HEK293 (cell line): ENCODE results near the gene DNAH8.
A peak's percentile ranks its signal among the peaks of the same experiment; 100 is the strongest.
"Not testable (repeated sequence)": the region's sequence is repeated elsewhere in the genome, so short reads cannot be mapped to it uniquely, and the experiment has no call there.

ENCODE experiments used
- CTCF ChIA-PET: fragments of 350-600 bp; formaldehyde crosslinking; extraction: SDS; loops from one replicate; lab custom pipeline; 2021; ENCODE audit warnings: antibody characterized with exemption; lab: Yijun Ruan, JAX
- POLR2A ChIA-PET: fragments of 300-600 bp; formaldehyde crosslinking; extraction: SDS; loops from one replicate; lab custom pipeline; 2020; ENCODE audit warnings: antibody characterized with exemption, inconsistent platforms; lab: Yijun Ruan, JAX
- H3K27ac ChIP-seq: fragments of 200-500 bp; sonication (Bioruptor generic); 2 replicates; pipeline ENCODE4 v1.5.1; 2014; ENCODE audit warnings: low read depth, low read length, control low read depth, inconsistent platforms; ENCODE audit errors: extremely low read depth
- H3K36me3 ChIP-seq, 2 experiments: fragments of 200-500 bp in 1 of 2; sonication (Bioruptor generic) in 1 of 2; 1 replicate in 1 of 2; 2 replicates in 1 of 2; pipeline ENCODE4 v1.5.1; 2014 to 2017; ENCODE audit warnings: inconsistent platforms in 2 of 2, low read length in 2 of 2; ENCODE audit not compliant: control insufficient read depth in 2 of 2, insufficient read depth in 1 of 2
- H3K4me1 ChIP-seq: fragments of 200-500 bp; sonication (Bioruptor generic); 2 replicates; pipeline ENCODE4 v1.5.1; 2014; ENCODE audit warnings: mild to moderate bottlenecking, low read length, inconsistent platforms; ENCODE audit not compliant: control insufficient read depth, insufficient read depth
- H3K4me3 ChIP-seq: 2 replicates; pipeline ENCODE4 v1.5.1; 2011; ENCODE audit warnings: low read depth, mild to moderate bottlenecking, control low read depth, low read length, moderate library complexity
- H3K9me3 ChIP-seq: fragments of 200-500 bp; sonication (Bioruptor generic); 2 replicates; pipeline ENCODE4 v1.5.1; 2014; ENCODE audit warnings: low read depth, low read length, inconsistent platforms; ENCODE audit not compliant: control insufficient read depth, insufficient read depth
- GLI4 ChIP-seq: fragments of 450-650 bp; formaldehyde crosslinking; IDR thresholded peaks from 2 replicates; pipeline ENCODE4 v1.5.1; 2016; ENCODE audit warnings: missing biosample characterization, missing genetic modification characterization
- OSR2 ChIP-seq: fragments of 450-650 bp; formaldehyde crosslinking; IDR thresholded peaks from 2 replicates; pipeline ENCODE4 v1.5.1; 2016; ENCODE audit warnings: missing biosample characterization, missing genetic modification characterization
- PRDM1 ChIP-seq: fragments of 450-650 bp; formaldehyde crosslinking; IDR thresholded peaks from 2 replicates; pipeline ENCODE4; 2016; ENCODE audit warnings: missing biosample characterization, missing genetic modification characterization
- ZIC2 ChIP-seq: fragments of 450-650 bp; formaldehyde crosslinking; IDR thresholded peaks from 2 replicates; pipeline ENCODE4 v1.5.1; 2016; ENCODE audit warnings: missing biosample characterization, missing genetic modification characterization
- ZNF138 ChIP-seq: fragments of 450-650 bp; formaldehyde crosslinking; IDR thresholded peaks from 2 replicates; pipeline ENCODE4 v1.5.1; 2016; ENCODE audit warnings: missing biosample characterization, missing genetic modification characterization, borderline replicate concordance
- ZNF157 ChIP-seq: fragments of 450-650 bp; formaldehyde crosslinking; IDR thresholded peaks from 2 replicates; pipeline ENCODE4 v1.5.1; 2016; ENCODE audit warnings: missing biosample characterization, missing genetic modification characterization
- ZNF214 ChIP-seq: fragments of 450-650 bp; formaldehyde crosslinking; IDR thresholded peaks from 2 replicates; pipeline ENCODE4 v1.5.1; 2017; ENCODE audit warnings: missing biosample characterization, mild to moderate bottlenecking, missing genetic modification characterization, borderline replicate concordance
- ZNF37A ChIP-seq: fragments of 450-650 bp; IDR thresholded peaks from 2 replicates; pipeline ENCODE4 v1.5.1; 2018; ENCODE audit warnings: missing biosample characterization, missing genetic modification characterization
- ZNF394 ChIP-seq: fragments of 450-650 bp; formaldehyde crosslinking; IDR thresholded peaks from 2 replicates; pipeline ENCODE4 v1.5.1; 2016; ENCODE audit warnings: missing biosample characterization, missing genetic modification characterization, mild to moderate bottlenecking, moderate library complexity, borderline replicate concordance
- ZNF610 ChIP-seq: fragments of 450-650 bp; formaldehyde crosslinking; IDR thresholded peaks from 2 replicates; pipeline ENCODE4 v1.5.1; 2016; ENCODE audit warnings: missing biosample characterization, missing genetic modification characterization, borderline replicate concordance
- ZNF707 ChIP-seq: fragments of 450-650 bp; formaldehyde crosslinking; IDR thresholded peaks from 2 replicates; pipeline ENCODE4 v1.5.1; 2016; ENCODE audit warnings: missing biosample characterization, missing genetic modification characterization
- ZNF791 ChIP-seq: fragments of 450-650 bp; formaldehyde crosslinking; IDR thresholded peaks from 2 replicates; pipeline ENCODE4 v1.5.1; 2016; ENCODE audit warnings: missing biosample characterization, missing genetic modification characterization
- TF ChIP-seq, protein P1 (sequence below): fragments of 450-650 bp; formaldehyde crosslinking; IDR thresholded peaks from 2 replicates; pipeline ENCODE4 v1.5.1; 2016; ENCODE audit warnings: missing biosample characterization, missing genetic modification characterization
- TF ChIP-seq, protein P2 (sequence below): fragments of 450-650 bp; formaldehyde crosslinking; optimal IDR thresholded peaks from 2 replicates; pipeline ENCODE3; 2016; ENCODE audit warnings: missing biosample characterization, mild to moderate bottlenecking, missing genetic modification characterization
- TF ChIP-seq, protein P3 (sequence below): fragments of 450-650 bp; IDR thresholded peaks from 2 replicates; pipeline ENCODE4 v1.5.1; 2018; ENCODE audit warnings: missing biosample characterization, mild to moderate bottlenecking, missing genetic modification characterization
- TF ChIP-seq, protein P4 (sequence below): fragments of 450-650 bp; formaldehyde crosslinking; IDR thresholded peaks from 2 replicates; pipeline ENCODE4 v1.5.0; 2017; ENCODE audit warnings: missing biosample characterization, missing genetic modification characterization, borderline replicate concordance
- TF ChIP-seq, protein P5 (sequence below): fragments of 450-650 bp; formaldehyde crosslinking; IDR thresholded peaks from 2 replicates; pipeline ENCODE4 v1.5.1; 2017; ENCODE audit warnings: missing biosample characterization, missing genetic modification characterization

Gene DNAH8

DNA sequence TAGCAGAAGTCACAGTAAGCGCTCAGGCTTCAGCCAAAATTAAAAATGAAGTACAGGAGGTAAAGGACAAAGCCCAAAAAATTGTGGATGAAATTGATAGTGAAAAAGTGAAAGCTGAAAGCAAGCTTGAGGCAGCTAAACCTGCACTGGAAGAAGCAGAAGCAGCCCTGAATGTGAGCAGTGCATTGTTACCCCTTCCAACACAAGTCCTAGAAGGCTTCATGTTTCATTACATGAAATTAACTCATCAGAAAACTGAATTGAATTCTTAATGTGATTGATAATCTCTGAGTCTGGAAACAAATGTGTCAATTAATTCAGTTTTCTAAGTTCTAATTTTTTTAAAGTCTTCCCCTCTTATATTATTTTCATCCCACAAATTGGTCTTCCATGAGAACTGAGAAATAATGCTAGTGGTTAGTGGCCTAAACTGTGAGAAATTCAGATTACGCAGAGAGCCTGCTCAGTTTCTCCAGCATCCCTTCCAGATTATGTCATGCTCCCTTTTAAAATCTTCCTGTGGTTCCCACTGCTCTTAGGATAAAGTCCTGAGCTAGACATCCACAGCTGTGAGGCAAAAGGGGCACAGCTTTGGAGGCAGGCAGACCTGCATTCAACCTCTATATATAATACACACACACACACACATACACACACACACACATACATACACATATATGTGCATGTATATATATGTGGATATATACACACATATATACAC, 200.3 kb downstream of the DNAH8 start:
- CTCF ChIA-PET: interaction anchor here (2.7 kb wide), 1 partner anchor 43 kb away, joined by 9 read pairs; no protein-coding TSS in a partner anchor
- H3K36me3 ChIP-seq: no peaks in the 10 kb centered on the region
- no peak overlapping the region for H3K27ac ChIP-seq
- TF ChIP-seq OSR2 (tag by site-specific recombination) (no peak), ZNF37A (tag by site-specific recombination) (no peak), ZIC2 (tag by site-specific recombination) (no peak), ZNF157 (tag by site-specific recombination) (peak; percentile 94), ZNF791 (tag by site-specific recombination) (no peak), ZNF394 (no peak), PRDM1 (peak; percentile 38; the same call in 1 of the 2 replicates), ZNF138 (tag by site-specific recombination) (no peak)
- TF ChIP-seq, protein P1, sequence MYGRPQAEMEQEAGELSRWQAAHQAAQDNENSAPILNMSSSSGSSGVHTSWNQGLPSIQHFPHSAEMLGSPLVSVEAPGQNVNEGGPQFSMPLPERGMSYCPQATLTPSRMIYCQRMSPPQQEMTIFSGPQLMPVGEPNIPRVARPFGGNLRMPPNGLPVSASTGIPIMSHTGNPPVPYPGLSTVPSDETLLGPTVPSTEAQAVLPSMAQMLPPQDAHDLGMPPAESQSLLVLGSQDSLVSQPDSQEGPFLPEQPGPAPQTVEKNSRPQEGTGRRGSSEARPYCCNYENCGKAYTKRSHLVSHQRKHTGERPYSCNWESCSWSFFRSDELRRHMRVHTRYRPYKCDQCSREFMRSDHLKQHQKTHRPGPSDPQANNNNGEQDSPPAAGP (tag by site-specific recombination): no peak
- TF ChIP-seq, protein P2, sequence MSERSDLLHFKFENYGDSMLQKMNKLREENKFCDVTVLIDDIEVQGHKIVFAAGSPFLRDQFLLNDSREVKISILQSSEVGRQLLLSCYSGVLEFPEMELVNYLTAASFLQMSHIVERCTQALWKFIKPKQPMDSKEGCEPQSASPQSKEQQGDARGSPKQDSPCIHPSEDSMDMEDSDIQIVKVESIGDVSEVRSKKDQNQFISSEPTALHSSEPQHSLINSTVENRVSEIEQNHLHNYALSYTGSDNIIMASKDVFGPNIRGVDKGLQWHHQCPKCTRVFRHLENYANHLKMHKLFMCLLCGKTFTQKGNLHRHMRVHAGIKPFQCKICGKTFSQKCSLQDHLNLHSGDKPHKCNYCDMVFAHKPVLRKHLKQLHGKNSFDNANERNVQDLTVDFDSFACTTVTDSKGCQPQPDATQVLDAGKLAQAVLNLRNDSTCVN (tag by site-specific recombination): no peak
- TF ChIP-seq, protein P3, sequence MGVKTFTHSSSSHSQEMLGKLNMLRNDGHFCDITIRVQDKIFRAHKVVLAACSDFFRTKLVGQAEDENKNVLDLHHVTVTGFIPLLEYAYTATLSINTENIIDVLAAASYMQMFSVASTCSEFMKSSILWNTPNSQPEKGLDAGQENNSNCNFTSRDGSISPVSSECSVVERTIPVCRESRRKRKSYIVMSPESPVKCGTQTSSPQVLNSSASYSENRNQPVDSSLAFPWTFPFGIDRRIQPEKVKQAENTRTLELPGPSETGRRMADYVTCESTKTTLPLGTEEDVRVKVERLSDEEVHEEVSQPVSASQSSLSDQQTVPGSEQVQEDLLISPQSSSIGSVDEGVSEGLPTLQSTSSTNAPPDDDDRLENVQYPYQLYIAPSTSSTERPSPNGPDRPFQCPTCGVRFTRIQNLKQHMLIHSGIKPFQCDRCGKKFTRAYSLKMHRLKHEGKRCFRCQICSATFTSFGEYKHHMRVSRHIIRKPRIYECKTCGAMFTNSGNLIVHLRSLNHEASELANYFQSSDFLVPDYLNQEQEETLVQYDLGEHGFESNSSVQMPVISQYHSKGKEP (tag by site-specific recombination): no peak
- TF ChIP-seq, protein P4, sequence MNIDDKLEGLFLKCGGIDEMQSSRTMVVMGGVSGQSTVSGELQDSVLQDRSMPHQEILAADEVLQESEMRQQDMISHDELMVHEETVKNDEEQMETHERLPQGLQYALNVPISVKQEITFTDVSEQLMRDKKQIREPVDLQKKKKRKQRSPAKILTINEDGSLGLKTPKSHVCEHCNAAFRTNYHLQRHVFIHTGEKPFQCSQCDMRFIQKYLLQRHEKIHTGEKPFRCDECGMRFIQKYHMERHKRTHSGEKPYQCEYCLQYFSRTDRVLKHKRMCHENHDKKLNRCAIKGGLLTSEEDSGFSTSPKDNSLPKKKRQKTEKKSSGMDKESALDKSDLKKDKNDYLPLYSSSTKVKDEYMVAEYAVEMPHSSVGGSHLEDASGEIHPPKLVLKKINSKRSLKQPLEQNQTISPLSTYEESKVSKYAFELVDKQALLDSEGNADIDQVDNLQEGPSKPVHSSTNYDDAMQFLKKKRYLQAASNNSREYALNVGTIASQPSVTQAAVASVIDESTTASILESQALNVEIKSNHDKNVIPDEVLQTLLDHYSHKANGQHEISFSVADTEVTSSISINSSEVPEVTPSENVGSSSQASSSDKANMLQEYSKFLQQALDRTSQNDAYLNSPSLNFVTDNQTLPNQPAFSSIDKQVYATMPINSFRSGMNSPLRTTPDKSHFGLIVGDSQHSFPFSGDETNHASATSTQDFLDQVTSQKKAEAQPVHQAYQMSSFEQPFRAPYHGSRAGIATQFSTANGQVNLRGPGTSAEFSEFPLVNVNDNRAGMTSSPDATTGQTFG (tag by site-specific recombination): no peak
- H3K9me3 ChIP-seq: no peaks in the 10 kb centered on the region
- no peaks in the 10 kb centered on the region for H3K4me1 ChIP-seq
- H3K4me3 ChIP-seq: no peak overlapping the region
- POLR2A ChIA-PET: no interaction called here

DNA sequence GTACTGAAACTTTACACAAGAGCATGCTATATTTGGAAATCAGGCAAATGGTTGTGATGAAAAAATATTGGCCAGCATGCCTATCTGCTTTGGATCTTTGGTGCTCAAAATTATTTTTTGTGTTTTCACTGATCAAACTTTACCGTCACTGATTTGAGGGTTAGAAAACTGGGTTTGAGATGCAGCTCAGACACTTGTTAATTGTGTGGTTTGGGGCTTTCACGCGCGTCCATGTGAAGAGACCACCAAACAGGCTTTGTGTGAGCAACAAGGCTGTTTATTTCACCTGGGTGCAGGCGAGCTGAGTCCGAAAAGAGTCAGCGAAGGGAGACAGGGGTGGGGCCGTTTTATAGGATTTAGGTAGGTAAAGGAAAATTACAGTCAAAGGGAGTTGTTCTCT, 206.4 kb downstream of the DNAH8 start:
- H3K27ac ChIP-seq, POLR2A ChIA-PET, H3K9me3 ChIP-seq, H3K36me3 ChIP-seq, H3K4me1 ChIP-seq, H3K4me3 ChIP-seq: not testable (repeated sequence)
- CTCF ChIA-PET: interaction anchor here (1.5 kb wide), 1 partner anchor 49 kb away, joined by 4 read pairs; no protein-coding TSS in a partner anchor

DNA sequence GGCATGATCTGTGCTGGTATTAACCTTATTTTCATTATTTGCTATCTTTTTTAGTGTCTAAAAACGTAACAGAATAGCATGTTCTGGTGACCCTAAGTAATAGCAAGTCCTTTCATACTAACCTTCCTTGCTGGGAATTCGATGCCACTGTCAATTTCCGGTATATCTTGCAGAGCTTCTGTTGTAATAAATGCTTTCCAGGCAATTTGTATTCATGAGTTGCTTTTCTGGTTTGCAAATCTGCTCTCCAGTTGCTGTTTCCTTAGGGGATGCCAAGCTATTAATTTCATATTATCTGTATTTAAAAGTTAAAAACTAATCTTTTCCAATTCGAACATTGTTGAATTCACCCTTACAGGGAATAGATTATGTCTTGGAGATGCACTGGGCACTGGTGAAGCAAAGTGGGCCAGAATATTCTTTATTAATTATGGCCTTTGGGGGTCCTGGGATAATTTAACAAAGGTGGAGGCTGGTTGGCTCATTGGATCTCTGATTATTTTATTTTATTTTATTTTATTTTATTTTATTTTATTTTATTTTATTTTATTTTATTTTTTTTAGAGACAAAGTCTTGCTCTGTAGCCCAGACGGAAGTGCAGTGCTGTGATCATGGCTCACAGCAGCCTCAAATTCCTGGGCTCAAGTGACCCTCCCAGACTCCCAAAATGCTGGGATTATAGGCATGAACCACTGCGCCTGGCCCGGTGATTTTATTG, 209.8 kb downstream of the DNAH8 start:
- POLR2A ChIA-PET: no interaction called here
- no peak overlapping the region for H3K27ac ChIP-seq
- no peaks in the 10 kb centered on the region for H3K36me3 ChIP-seq
- H3K4me1 ChIP-seq: no peaks in the 10 kb centered on the region
- H3K9me3 ChIP-seq: no peaks in the 10 kb centered on the region
- H3K4me3 ChIP-seq: no peak overlapping the region
- CTCF ChIA-PET: interaction anchor here (0.7 kb wide), 1 partner anchor 904 kb away, joined by 3 read pairs; no protein-coding TSS in a partner anchor
- TF ChIP-seq ZNF707 (tag by site-specific recombination) (no peak), ZNF610 (no peak), ZNF214 (tag by site-specific recombination) (no peak), GLI4 (tag by site-specific recombination) (no peak)
- TF ChIP-seq, protein P5, sequence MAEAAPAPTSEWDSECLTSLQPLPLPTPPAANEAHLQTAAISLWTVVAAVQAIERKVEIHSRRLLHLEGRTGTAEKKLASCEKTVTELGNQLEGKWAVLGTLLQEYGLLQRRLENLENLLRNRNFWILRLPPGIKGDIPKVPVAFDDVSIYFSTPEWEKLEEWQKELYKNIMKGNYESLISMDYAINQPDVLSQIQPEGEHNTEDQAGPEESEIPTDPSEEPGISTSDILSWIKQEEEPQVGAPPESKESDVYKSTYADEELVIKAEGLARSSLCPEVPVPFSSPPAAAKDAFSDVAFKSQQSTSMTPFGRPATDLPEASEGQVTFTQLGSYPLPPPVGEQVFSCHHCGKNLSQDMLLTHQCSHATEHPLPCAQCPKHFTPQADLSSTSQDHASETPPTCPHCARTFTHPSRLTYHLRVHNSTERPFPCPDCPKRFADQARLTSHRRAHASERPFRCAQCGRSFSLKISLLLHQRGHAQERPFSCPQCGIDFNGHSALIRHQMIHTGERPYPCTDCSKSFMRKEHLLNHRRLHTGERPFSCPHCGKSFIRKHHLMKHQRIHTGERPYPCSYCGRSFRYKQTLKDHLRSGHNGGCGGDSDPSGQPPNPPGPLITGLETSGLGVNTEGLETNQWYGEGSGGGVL (tag by site-specific recombination): no peak
